Mesendoderm (in vitro differentiated cells): Measurements from ENCODE around the gene DDX54. TPM values are rescaled to one million over a fixed set of nuclear protein-coding genes. Genes with fewer than 3 reads are reported as not detected.

ENCODE experiments used
- DNase-seq: peaks from one replicate; pipeline ENCODE4 v3.0.0; 2013
- H2AK5ac ChIP-seq: 2 replicates; pipeline ENCODE4 v1.6.1; 2013; ENCODE audit warnings: low read length, inconsistent platforms
- H2BK120ac ChIP-seq: 2 replicates; pipeline ENCODE4 v1.6.1; 2013; ENCODE audit warnings: low read depth, mild to moderate bottlenecking, low read length, moderate library complexity, mixed read lengths
- H2BK15ac ChIP-seq: replicated peaks from 2 replicates; pipeline ENCODE4 v1.6.1; 2013; ENCODE audit warnings: low read depth, mild to moderate bottlenecking, moderate library complexity
- H2BK5ac ChIP-seq: 2 replicates; pipeline ENCODE4 v1.6.1; 2013; ENCODE audit warnings: low read length, inconsistent platforms
- H3K18ac ChIP-seq: 2 replicates; pipeline ENCODE4 v1.6.1; 2013; ENCODE audit warnings: mild to moderate bottlenecking, low read length, mixed read lengths
- H3K23ac ChIP-seq: one replicate; pipeline ENCODE4 v1.6.1; 2013; ENCODE audit warnings: low read length
- H3K27ac ChIP-seq: 2 replicates; pipeline ENCODE4 v1.5.1; 2013; ENCODE audit warnings: low read depth, mild to moderate bottlenecking, inconsistent platforms, low read length, moderate library complexity
- H3K27me3 ChIP-seq: 2 replicates; pipeline ENCODE4 v1.6.1; 2013; ENCODE audit warnings: low read length, control low read depth, mild to moderate bottlenecking, inconsistent platforms; ENCODE audit not compliant: insufficient read depth, poor library complexity
- H3K36me3 ChIP-seq: 2 replicates; pipeline ENCODE4 v1.6.1; 2013; ENCODE audit warnings: low read length, inconsistent platforms; ENCODE audit not compliant: control insufficient read depth, insufficient read depth
- H3K4ac ChIP-seq: one replicate; pipeline ENCODE4 v1.6.1; 2013; ENCODE audit warnings: low read depth, mild to moderate bottlenecking, low read length, moderate library complexity
- H3K4me1 ChIP-seq: 2 replicates; pipeline ENCODE4 v1.6.1; 2013; ENCODE audit warnings: low read depth, low read length, inconsistent platforms; ENCODE audit not compliant: control insufficient read depth
- H3K4me2 ChIP-seq: 2 replicates; pipeline ENCODE4 v1.6.1; 2013; ENCODE audit warnings: low read length
- H3K4me3 ChIP-seq: 2 replicates; pipeline ENCODE4 v1.5.1; 2013; ENCODE audit warnings: mild to moderate bottlenecking, low read length
- H3K56ac ChIP-seq: one replicate; pipeline ENCODE4 v1.6.1; 2013; ENCODE audit warnings: low read length
- H3K79me1 ChIP-seq: 2 replicates; pipeline ENCODE4 v1.6.1; 2013; ENCODE audit warnings: low read length, inconsistent platforms
- H3K79me2 ChIP-seq: 2 replicates; pipeline ENCODE4 v1.6.1; 2013; ENCODE audit warnings: mild to moderate bottlenecking, low read length; ENCODE audit not compliant: control insufficient read depth, insufficient read depth
- H3K9ac ChIP-seq: 2 replicates; pipeline ENCODE4 v1.6.1; 2013; ENCODE audit warnings: low read length, inconsistent platforms
- H4K5ac ChIP-seq: one replicate; pipeline ENCODE4 v1.6.1; 2013; ENCODE audit warnings: low read length
- H4K8ac ChIP-seq: one replicate; pipeline ENCODE4 v1.6.1; 2013; ENCODE audit warnings: low read depth, mild to moderate bottlenecking, control low read depth, low read length, moderate library complexity
- WGBS: extraction: QIAGEN DNeasy Blood & Tissue Kit; methylation state at CpG from one replicate; pipeline ENCODE4 v1.1.7; 2013; ENCODE audit warnings: low lambda C conversion rate, missing lambda C conversion rate; ENCODE audit not compliant: insufficient coverage; ENCODE audit errors: extremely low coverage; 5-methylcytosine and 5-hydroxymethylcytosine counted together
- polyA plus RNA-seq, 2 experiments: library from polyadenylated mRNA; stranded (reverse); fragments of 200-250 nt; gene quantifications; one replicate each; pipeline ENCODE4 v1.2.3, GENCODE V29; 2013

DDX54 gene, protein sequence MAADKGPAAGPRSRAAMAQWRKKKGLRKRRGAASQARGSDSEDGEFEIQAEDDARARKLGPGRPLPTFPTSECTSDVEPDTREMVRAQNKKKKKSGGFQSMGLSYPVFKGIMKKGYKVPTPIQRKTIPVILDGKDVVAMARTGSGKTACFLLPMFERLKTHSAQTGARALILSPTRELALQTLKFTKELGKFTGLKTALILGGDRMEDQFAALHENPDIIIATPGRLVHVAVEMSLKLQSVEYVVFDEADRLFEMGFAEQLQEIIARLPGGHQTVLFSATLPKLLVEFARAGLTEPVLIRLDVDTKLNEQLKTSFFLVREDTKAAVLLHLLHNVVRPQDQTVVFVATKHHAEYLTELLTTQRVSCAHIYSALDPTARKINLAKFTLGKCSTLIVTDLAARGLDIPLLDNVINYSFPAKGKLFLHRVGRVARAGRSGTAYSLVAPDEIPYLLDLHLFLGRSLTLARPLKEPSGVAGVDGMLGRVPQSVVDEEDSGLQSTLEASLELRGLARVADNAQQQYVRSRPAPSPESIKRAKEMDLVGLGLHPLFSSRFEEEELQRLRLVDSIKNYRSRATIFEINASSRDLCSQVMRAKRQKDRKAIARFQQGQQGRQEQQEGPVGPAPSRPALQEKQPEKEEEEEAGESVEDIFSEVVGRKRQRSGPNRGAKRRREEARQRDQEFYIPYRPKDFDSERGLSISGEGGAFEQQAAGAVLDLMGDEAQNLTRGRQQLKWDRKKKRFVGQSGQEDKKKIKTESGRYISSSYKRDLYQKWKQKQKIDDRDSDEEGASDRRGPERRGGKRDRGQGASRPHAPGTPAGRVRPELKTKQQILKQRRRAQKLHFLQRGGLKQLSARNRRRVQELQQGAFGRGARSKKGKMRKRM
- 78.4 TPM for polyA plus RNA-seq (2013, experiment 1 of 2)
- 78.6 TPM for polyA plus RNA-seq (2013, experiment 2 of 2)

DNA sequence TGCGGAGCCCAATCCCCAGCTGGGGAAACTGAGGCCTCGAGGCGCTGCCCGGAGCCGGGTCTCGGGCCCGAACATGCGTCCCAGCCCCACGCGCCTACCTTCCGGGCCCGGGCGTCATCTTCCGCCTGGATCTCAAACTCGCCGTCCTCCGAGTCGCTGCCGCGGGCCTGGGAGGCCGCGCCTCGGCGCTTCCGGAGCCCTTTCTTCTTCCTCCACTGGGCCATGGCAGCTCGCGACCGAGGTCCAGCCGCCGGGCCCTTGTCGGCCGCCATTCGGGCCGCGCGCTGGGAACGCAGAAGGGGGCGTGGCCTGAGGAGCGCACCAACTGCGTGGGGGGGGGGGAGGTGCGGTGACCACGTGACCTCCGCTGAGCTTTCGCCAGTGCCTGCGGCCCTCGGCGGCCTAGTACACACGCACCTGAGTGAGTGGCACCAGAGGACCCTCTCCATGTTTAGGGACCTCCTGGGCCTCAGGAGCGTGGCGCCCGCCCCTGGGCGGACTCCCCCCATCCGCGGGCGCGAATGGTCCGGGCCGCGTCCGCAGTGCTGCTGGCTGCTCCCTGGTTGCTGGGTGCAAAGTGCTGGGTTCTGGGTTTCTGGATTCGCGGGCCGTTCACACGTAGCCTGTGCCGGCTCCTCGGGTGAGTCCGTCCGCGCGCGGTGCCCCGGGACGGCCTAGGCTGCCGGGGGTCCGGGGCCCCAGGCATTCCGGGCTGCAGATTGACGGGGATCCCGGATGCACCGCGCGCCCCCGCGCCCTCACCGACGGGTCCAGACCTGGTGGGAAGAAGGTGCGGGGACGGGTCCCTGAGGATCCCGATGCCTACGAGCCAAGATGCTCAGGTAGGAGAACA, at the start of gene DDX54, which contains the start of gene RITA1:
Gene DDX54 (minus strand): TSS at position 299 of the 853 bp plus-strand sequence. CDS start 27 bp downstream, at position 272.
Gene RITA1 (plus strand): TSS at position 542 of the 853 bp plus-strand sequence. CDS start 1,026 bp downstream, outside the sequence.
- H3K36me3 ChIP-seq: peaks cover 4% of the 10 kb centered on the region
- H3K18ac ChIP-seq: peak within 1 kb of the TSS; percentile 95
- H2BK120ac ChIP-seq: no peak within 1 kb of the TSS
- no peaks in the 10 kb centered on the region for H3K27me3 ChIP-seq
- peak within 1 kb of the TSS; percentile 44 for H3K4me2 ChIP-seq
- no peak within 1 kb of the TSS for H3K23ac ChIP-seq
- peak within 1 kb of the TSS; percentile 99 for H3K4ac ChIP-seq
- peaks cover 22% of the 10 kb centered on the region for H3K79me2 ChIP-seq
- peaks cover 17% of the 10 kb centered on the region for H3K79me1 ChIP-seq
- DNase-seq: peak; percentile 95
- no peak within 1 kb of the TSS for H2BK15ac ChIP-seq
- no peaks in the 10 kb centered on the region for H3K4me1 ChIP-seq
- WGBS: no CpG with 5 or more reads among the region's 89 CpGs
- peak within 1 kb of the TSS; percentile 82 for H3K27ac ChIP-seq
- peak within 1 kb of the TSS; percentile 96 for H3K9ac ChIP-seq
- H2AK5ac ChIP-seq: no peak within 1 kb of the TSS
- peak within 1 kb of the TSS; percentile 70 for H4K8ac ChIP-seq
- H4K5ac ChIP-seq: no peak within 1 kb of the TSS
- peak within 1 kb of the TSS; percentile 97 for H3K56ac ChIP-seq
- no peak within 1 kb of the TSS for H2BK5ac ChIP-seq
- peak within 1 kb of the TSS; percentile 97 for H3K4me3 ChIP-seq

DNA sequence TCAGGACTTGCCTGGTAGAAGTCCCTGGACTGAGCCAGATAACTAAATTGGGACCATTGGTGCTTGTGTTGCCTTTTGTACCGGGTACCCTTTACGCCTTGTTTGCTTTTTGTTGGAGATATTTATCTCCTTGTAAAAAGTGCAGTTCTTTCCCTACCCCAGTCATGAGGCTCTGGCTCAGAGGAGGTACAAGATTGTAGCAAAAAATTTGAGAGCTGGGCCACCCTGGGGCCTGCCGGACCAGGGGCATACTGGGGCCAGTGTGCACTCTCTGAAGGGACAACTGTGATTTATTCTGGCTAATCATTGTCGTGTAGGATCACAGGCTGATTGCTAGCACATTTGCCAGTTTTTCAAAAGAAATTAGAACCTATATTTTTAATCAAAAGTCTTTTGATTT, 49.2 kb upstream of the DDX54 start:
- WGBS: no CpG with 5 or more reads among the region's 4 CpGs
- Histone ChIP-seq H3K27ac (no peak overlapping the region), H3K18ac (no peak overlapping the region), H3K4me3 (no peak overlapping the region), H4K5ac (no peak overlapping the region), H3K79me1 (no peaks in the 10 kb centered on the region), H3K4me1 (peaks cover 14% of the 10 kb centered on the region), H2AK5ac (no peak overlapping the region), H3K4me2 (no peak overlapping the region), H3K27me3 (no peaks in the 10 kb centered on the region), H2BK15ac (no peak overlapping the region), H4K8ac (no peak overlapping the region), H2BK120ac (no peak overlapping the region), H3K23ac (no peak overlapping the region), H3K9ac (no peak overlapping the region), H3K4ac (no peak overlapping the region), H3K36me3 (no peaks in the 10 kb centered on the region), H2BK5ac (no peak overlapping the region), H3K79me2 (no peaks in the 10 kb centered on the region), H3K56ac (no peak overlapping the region)
- DNase-seq: no peak

DNA sequence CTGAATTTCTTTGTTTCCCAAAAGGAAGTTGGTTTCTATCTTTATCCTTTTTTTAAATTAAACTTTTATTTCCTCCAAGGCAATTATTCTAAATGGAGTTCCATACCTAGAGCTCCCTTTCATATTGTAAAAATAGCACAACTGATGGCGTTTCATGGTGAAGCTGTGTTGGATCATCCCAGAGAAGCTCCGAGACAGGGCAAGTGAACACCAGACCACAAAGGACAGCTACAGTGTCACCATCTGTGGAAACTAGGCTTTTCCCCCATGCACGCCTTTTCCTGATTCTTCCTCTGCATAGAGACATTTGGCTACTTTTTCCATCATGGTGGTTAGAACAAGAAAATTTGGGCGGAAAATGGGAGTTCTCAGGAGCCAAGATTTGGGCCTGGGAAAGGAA, 48.7 kb upstream of the DDX54 start:
- no peaks in the 10 kb centered on the region for H3K79me2 ChIP-seq
- H2AK5ac ChIP-seq: no peak overlapping the region
- no peak overlapping the region for H3K27ac ChIP-seq
- H2BK120ac ChIP-seq: no peak overlapping the region
- no peaks in the 10 kb centered on the region for H3K79me1 ChIP-seq
- no CpG with 5 or more reads among the region's 4 CpGs for WGBS
- H3K56ac ChIP-seq: no peak overlapping the region
- H2BK5ac ChIP-seq: no peak overlapping the region
- H3K9ac ChIP-seq: no peak overlapping the region
- H2BK15ac ChIP-seq: no peak overlapping the region
- H3K4me3 ChIP-seq: no peak overlapping the region
- H3K18ac ChIP-seq: no peak overlapping the region
- no peak overlapping the region for H4K8ac ChIP-seq
- peaks cover 14% of the 10 kb centered on the region for H3K4me1 ChIP-seq
- no peak overlapping the region for H4K5ac ChIP-seq
- H3K23ac ChIP-seq: no peak overlapping the region
- no peaks in the 10 kb centered on the region for H3K27me3 ChIP-seq
- H3K4ac ChIP-seq: no peak overlapping the region
- no peak for DNase-seq
- no peak overlapping the region for H3K4me2 ChIP-seq
- H3K36me3 ChIP-seq: no peaks in the 10 kb centered on the region

DNA sequence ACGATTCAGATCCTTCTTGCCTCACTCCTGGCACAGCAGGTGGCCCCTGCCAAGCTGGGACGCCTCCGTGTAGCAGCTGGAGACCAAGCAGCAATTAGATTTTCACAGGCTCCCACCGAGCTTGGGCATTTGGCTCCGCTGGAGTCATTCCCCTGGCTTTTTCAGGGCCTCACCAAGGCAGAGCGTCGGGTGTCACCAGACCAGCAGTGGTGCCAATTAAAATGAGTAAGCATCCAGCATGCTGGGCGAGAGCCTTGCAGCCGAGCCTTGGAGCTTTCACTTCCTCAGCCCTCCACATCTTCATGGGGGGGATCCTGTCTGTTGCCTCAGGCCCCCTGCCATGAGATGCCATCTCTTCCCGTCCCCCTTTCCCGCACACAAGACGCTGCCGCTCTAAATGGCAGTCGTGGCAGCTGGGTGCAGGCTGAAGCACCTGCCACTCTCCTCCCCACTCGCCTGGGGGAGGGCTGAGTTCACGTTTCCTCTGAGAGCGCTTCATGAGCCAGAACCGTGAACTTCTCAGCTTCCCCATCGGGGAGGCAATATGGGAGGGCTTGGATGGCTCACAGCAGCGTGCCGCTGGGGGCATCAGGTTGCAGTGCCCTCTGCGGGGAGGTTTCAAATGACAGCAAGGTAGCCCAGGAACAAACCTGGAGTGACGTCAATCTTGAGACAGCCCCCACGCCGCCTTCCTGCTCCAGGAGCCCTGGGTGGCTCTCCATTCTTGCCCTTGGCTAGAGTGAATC, 47.7 kb upstream of the DDX54 start:
- Histone ChIP-seq H2BK5ac (no peak overlapping the region), H3K79me2 (no peaks in the 10 kb centered on the region), H2AK5ac (no peak overlapping the region), H3K9ac (no peak overlapping the region), H2BK120ac (no peak overlapping the region), H3K79me1 (no peaks in the 10 kb centered on the region), H3K4me1 (peaks cover 14% of the 10 kb centered on the region), H4K5ac (no peak overlapping the region), H3K4me3 (no peak overlapping the region), H3K27ac (no peak overlapping the region), H3K36me3 (no peaks in the 10 kb centered on the region), H3K4me2 (no peak overlapping the region), H3K27me3 (no peaks in the 10 kb centered on the region), H3K18ac (no peak overlapping the region), H4K8ac (no peak overlapping the region), H2BK15ac (no peak overlapping the region), H3K23ac (no peak overlapping the region), H3K56ac (peak overlapping the region; percentile 35), H3K4ac (no peak overlapping the region)
- no CpG with 5 or more reads among the region's 25 CpGs for WGBS
- peak; percentile 96 for DNase-seq
